ENCODE data around the gene SLC8B1. TPM values are rescaled to one million over a fixed set of nuclear protein-coding genes. Genes with fewer than 3 reads are reported as not detected.
A peak's percentile ranks its signal among the peaks of the same experiment; 100 is the strongest.

The SLC8B1 gene
- total and polyA plus RNA-seq, 2 of the 4 experiments (the other 2 are of a cell fraction) = 4.1 to 10.2 TPM

DNA sequence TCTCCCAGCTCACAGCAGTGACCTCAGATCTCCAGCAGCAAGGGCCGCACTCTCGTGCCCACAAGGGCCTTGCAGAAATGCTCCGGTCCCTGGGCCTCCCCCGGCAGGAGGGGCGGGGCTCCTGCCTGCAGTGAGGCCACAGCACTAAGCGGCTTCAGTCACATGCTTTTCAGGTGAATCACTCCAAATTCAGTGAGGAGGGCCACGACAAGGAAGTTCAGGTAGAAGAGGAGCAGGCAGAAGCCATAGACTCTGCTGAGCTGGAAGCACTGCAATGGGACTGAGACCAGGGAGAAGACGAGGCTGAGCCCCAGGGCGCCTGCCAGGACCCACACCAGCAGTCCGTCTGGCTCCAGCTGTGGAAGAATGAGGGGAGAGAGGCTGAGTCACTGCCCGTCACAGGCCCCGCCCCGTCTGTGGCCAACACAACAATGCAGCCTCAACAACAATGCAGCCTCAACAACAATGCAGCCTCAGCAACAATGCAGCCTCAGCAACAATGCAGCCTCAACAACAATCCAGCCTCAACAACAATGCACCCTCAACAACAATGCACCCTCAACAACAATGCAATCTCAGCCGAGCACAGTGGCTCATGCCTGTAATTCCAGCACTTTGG is 35.2 kb downstream of the SLC8B1 start:
- Histone ChIP-seq H3K4me2 (ENCODE audit: low read depth, low read length) (peak overlapping the region; percentile 31), H3K56ac (ENCODE audit: extremely low read depth, insufficient read depth, low read length) (no peak overlapping the region), H4K20me1 (ENCODE audit: insufficient read depth, low read length) (no peaks in the 10 kb centered on the region), H4K5ac (ENCODE audit: low read depth, low read length) (peak overlapping the region; percentile 13; the same call in 1 of the 2 replicates), H3K4ac (ENCODE audit: low read depth, low read length) (peak overlapping the region; percentile 33), H3K9ac (ENCODE audit: low read depth, low read length) (peak overlapping the region; percentile 20; the same call in 1 of the 2 replicates), H3K4me3 (ENCODE audit: insufficient read depth, low read depth, low read length) (no peak overlapping the region), H2AK9ac (replicated peaks; ENCODE audit: low read depth, low read length, poor library complexity) (peak overlapping the region; percentile 95), H4K91ac (ENCODE audit: insufficient read depth, low read depth, low read length) (peak overlapping the region; percentile 47; the same call in 1 of the 2 replicates), H3K79me1 (ENCODE audit: low read depth in 1 of 2, low read length in 2 of 2) (no peaks in the 10 kb centered on the region), H2BK15ac (ENCODE audit: low read depth, low read length) (peak overlapping the region; percentile 59; the same call in 2 of the 3 replicates), H3K18ac (ENCODE audit: low read depth, low read length) (peak overlapping the region; percentile 9; the same call in 1 of the 2 replicates), H3K36me3 (ENCODE audit: control insufficient read depth, insufficient read depth, low read length) (peaks cover 9% of the 10 kb centered on the region; the same call in 1 of the 2 replicates), H4K8ac (ENCODE audit: low read depth in 2 of 2, low read length in 2 of 2) (peak overlapping the region; percentile 43 to 66; a peak in 3 of 4 replicates), H3K27ac (ENCODE audit: insufficient read depth, low read length) (peak overlapping the region; percentile 35), H2BK20ac (ENCODE audit: low read depth, low read length) (peak overlapping the region; percentile 52; the same call in 1 of the 2 replicates), H2AK5ac (ENCODE audit: low read depth, low read length) (peak overlapping the region; percentile 75; the same call in 1 of the 2 replicates), H3K14ac (replicated peaks; ENCODE audit: low read depth, low read length) (peak overlapping the region; percentile 76), H2BK5ac (ENCODE audit: low read depth, low read length, poor library complexity, severe bottlenecking) (no peak overlapping the region), H3K23ac (ENCODE audit: low read depth, low read length) (no peak overlapping the region), H3K9me1 (ENCODE audit: insufficient read depth, low read length) (peaks cover 14% of the 10 kb centered on the region; the same call in 1 of the 2 replicates), H3K4me1 (ENCODE audit: control insufficient read depth, insufficient read depth, low read length) (peaks cover 11% of the 10 kb centered on the region), H2BK120ac (ENCODE audit: low read depth, low read length) (peak overlapping the region; percentile 6), H3K9me3 (ENCODE audit: control insufficient read depth, insufficient read depth, low read length) (no peaks in the 10 kb centered on the region), H2AFZ (replicated peaks; ENCODE audit: low read length, poor library complexity) (peak overlapping the region; percentile 64), H3K27me3 (ENCODE audit: control insufficient read depth, insufficient read depth, low read length) (no peaks in the 10 kb centered on the region)
- POLR2A ChIA-PET (ENCODE audit: unreplicated experiment) = no interaction called here
- dilution Hi-C loops (cut with HindIII; ENCODE audit: low sequenced_read_pairs, unreplicated experiment) = no loop called here
- CTCF ChIA-PET = no interaction called here
- 0% methylated on average over 2 of the region's 14 CpGs; no CpG with 5 or more reads in 1 of the 2 experiments for WGBS, 2 experiments (ENCODE audit: extremely low coverage in 2 of 2, insufficient read length in 1 of 2)
- peak; percentile 93 for ATAC-seq (ENCODE audit: low read depth)
- in situ Hi-C loops (cut with MboI; ENCODE audit: low sequenced_read_pairs) = no loop called here
- DNase-seq = peak; percentile 73
- intact Hi-C loops (cut with micrococcal nuclease) = loop anchor here (5.0 kb wide), 1 partner anchor 102 kb away; no protein-coding TSS in a partner anchor
- no TSS peak for BruUV-seq (replicated peaks)
- TF ChIP-seq RFX5 (IDR thresholded peaks at IDR 0.05; ENCODE audit: low read depth, low read length) = no peak
- peak; percentile 43; the same call in 1 of the 2 replicates for TF ChIP-seq FOS (IDR thresholded peaks at IDR 0.05; ENCODE audit: low read depth, low read length)
- TF ChIP-seq MAFK (IDR thresholded peaks at IDR 0.05; ENCODE audit: low read depth, low read length) = peak; percentile 53
- 0 out of 2 replicates have a peak, but pooled peaks have one; percentile 28 for TF ChIP-seq MXI1 (IDR thresholded peaks at IDR 0.05; ENCODE audit: borderline replicate concordance, low read depth, low read length)
- TF ChIP-seq, protein P1, sequence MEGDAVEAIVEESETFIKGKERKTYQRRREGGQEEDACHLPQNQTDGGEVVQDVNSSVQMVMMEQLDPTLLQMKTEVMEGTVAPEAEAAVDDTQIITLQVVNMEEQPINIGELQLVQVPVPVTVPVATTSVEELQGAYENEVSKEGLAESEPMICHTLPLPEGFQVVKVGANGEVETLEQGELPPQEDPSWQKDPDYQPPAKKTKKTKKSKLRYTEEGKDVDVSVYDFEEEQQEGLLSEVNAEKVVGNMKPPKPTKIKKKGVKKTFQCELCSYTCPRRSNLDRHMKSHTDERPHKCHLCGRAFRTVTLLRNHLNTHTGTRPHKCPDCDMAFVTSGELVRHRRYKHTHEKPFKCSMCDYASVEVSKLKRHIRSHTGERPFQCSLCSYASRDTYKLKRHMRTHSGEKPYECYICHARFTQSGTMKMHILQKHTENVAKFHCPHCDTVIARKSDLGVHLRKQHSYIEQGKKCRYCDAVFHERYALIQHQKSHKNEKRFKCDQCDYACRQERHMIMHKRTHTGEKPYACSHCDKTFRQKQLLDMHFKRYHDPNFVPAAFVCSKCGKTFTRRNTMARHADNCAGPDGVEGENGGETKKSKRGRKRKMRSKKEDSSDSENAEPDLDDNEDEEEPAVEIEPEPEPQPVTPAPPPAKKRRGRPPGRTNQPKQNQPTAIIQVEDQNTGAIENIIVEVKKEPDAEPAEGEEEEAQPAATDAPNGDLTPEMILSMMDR (conservative IDR thresholded peaks at IDR 0.05; ENCODE audit: low read depth, low read length) = no peak
- TF ChIP-seq, protein P2, sequence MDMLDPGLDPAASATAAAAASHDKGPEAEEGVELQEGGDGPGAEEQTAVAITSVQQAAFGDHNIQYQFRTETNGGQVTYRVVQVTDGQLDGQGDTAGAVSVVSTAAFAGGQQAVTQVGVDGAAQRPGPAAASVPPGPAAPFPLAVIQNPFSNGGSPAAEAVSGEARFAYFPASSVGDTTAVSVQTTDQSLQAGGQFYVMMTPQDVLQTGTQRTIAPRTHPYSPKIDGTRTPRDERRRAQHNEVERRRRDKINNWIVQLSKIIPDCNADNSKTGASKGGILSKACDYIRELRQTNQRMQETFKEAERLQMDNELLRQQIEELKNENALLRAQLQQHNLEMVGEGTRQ (IDR thresholded peaks at IDR 0.05; ENCODE audit: low read depth, low read length) = no peak; the same call in 1 of the 2 replicates
- no peak for TF ChIP-seq SMC3 (IDR thresholded peaks at IDR 0.05; ENCODE audit: low read depth, low read length)
- TF ChIP-seq POLR2A (IDR thresholded peaks at IDR 0.05; ENCODE audit: low read depth, low read length) = 0 out of 2 replicates have a peak, but pooled peaks have one; percentile 20
- TF ChIP-seq, protein P3, sequence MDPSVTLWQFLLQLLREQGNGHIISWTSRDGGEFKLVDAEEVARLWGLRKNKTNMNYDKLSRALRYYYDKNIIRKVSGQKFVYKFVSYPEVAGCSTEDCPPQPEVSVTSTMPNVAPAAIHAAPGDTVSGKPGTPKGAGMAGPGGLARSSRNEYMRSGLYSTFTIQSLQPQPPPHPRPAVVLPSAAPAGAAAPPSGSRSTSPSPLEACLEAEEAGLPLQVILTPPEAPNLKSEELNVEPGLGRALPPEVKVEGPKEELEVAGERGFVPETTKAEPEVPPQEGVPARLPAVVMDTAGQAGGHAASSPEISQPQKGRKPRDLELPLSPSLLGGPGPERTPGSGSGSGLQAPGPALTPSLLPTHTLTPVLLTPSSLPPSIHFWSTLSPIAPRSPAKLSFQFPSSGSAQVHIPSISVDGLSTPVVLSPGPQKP (IDR thresholded peaks at IDR 0.05; ENCODE audit: borderline replicate concordance, low read depth, low read length) = no peak
- no peak for TF ChIP-seq RCOR1 (IDR thresholded peaks at IDR 0.05; ENCODE audit: insufficient replicate concordance, low read length)
- TF ChIP-seq NFE2L2 (IDR thresholded peaks at IDR 0.05; ENCODE audit: low read depth, low read length) = peak; percentile 36; the same call in 1 of the 2 replicates
- TF ChIP-seq CHD1 (IDR thresholded peaks at IDR 0.05; ENCODE audit: low read depth, low read length) = no peak
- no peak; the same call in 1 of the 2 replicates for TF ChIP-seq RAD21 (IDR thresholded peaks at IDR 0.05; ENCODE audit: low read length)
- no peak for TF ChIP-seq CEBPB (IDR thresholded peaks at IDR 0.05; ENCODE audit: low read depth, low read length)

All from IMR-90 (cell line).